ENCODE data around the gene SLC17A1.

GRCh38 chr6:25829375-25829774 lies 2.5 kb downstream of the SLC17A1 start:
- TF ChIP-seq CTCF (IDR thresholded peaks at IDR 0.05) (no peak), POLR2A (IDR thresholded peaks at IDR 0.05) (no peak)

Measured in uterus (tissue), 2 donors.